ENCODE results near the gene MYLK.

Gene MYLK

DNA sequence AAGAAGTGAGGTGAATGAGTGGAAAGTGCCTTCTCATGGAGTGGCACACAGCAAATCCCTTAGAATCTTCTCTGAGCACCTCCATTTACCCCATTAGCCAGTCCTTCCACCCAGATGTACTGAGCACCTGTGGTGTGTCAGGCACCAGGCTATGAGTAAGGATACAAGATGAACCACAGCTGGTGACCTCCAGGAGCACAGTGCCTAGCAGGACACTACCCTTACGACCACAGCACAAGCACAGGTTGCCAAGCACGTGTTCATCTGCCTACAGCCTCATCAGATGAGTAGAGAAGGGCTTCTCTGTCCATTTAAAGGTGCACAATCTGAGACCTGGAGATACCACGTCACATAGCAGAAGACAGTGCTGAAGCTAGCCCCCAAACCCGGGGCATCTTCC is 6.2 kb downstream of the MYLK start:
- no peak for DNase-seq (ENCODE audit: low read depth)

DNA sequence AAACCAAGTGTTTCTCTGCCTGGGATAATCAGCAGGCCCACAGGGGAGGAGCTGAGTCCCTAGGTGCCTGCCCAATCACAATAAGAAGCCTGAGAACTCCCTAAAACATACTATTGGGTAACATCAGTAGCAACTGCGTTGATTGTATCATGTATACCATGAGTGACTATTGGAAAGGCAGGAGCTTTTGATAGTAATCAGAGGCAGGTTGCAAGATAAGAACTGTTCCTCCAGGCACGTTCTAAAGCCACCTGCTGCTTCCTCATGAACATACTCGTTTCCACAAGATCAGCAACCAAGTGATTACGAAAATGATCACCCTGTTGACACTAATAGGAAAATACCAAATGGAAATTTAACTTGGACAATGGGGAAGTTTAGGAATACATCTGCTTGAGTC is 6.7 kb downstream of the MYLK start:
- no peak for DNase-seq (ENCODE audit: low read depth)

DNA sequence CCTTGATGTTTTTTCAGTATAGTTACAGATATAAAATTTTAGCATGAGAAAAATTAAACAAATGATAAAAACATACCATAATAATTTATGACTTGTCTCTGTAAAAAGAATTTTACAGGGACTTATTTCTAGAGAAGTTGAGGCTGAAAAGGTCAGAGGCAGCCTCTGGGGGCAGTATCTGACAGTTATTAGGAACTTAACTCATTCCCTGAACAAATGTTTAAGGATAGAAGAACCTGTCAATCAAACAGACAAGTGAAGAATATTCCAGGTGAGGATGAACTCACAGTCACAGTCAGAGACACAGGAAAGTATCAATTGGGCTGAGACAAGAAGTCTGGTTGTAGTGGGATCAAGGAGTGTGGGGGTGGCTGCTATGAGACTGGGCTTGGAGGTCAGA is 7.3 kb downstream of the MYLK start:
- DNase-seq (ENCODE audit: low read depth): no peak

DNA sequence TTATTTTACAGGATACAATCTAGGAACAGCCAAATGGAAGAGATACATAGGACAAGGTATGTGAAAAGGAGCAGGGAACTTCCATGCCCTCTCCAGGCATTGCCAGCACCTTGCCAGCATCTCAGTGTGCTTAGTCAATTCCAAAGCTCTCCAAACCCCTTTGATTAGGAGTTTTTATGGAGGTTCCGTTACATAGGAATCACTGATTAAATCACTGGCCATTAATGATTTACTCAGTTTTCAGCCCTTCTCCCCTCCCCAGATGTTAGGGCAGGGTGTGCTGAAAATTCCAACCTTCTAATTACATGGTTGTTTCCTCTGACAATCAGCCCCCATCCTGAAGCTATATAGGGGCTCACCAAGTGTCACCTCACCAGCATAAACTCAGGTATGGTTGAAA is 11.5 kb downstream of the MYLK start:
- no peak for DNase-seq (ENCODE audit: low read depth)

DNA sequence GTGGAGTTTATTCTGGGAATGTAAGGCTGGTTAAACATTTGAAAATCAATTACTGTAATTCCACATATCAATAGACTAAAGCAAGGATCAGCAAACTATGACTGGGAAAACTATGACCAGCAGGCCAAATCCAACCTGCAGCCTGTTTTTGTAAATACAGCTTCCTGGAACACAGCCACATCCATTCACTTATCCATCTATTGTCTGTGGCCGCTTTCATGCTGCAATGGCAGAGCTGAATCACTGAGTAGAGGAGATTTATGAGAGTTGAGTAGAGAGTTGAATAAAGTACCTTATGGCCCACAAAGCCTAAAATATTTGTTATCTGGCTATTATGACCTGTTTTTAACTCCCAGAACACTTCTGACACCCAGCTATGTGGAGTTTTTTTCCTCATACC is 12.2 kb downstream of the MYLK start:
- no peak for DNase-seq (ENCODE audit: low read depth)

DNA sequence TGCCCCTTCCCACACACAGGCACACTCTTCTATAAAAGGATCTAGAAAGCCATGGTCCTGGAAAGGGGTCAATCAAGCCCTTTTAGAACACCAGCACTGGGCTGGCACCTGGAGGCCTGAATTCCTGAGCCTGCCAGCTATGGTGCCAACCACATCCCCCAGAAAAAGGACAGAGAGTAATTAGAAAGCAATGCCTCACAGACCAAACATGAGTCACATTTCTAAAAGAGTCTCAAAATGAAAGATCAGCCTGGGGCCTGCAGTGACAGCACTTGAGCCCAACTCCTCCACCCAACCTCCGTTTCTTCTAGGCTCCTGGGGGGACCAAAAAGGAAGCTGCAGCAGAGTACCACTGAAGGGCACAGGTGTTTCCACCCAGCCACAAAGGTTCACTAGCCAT is 14.1 kb downstream of the MYLK start:
- DNase-seq (ENCODE audit: low read depth): no peak

DNA sequence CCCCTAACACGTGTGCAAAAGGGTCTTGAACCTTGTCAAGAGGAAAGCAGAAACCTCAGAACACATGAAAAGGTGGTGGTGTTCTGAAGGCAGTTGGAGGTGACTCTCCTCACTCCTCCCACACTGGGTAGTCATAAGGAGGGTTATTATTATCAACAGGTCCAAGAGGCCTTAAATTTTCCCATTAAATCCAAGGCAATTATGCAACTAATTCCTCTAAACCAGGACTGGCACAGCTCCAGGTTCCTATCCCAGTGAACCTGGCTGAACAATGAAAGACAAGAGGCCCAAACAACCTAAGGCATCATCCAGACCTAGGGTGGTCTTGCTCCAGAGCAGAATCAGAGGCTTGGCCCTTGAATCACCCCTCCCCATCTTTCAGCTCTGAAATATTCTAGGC is 15.0 kb downstream of the MYLK start:
- DNase-seq (ENCODE audit: low read depth): no peak

DNA sequence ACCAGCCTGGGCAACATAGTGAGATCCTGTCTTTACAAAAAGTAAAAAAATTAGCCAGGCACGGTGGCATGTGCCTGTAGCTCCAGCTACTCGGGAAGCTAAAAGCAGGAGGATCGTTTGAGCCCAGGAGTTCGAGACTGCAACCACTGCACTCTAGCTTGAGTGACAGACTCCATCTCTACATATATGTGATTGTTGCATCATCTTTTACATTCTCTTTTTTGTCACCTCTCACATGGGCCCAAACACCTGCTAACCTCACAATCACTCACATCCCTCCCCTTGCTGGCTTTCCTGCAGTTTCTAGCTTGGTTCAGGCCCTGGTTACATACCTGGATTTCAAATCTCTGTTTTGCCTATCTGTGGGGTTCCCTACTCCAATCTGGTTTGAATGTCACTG is 19.4 kb downstream of the MYLK start:
- no peak for DNase-seq (ENCODE audit: low read depth)

DNA sequence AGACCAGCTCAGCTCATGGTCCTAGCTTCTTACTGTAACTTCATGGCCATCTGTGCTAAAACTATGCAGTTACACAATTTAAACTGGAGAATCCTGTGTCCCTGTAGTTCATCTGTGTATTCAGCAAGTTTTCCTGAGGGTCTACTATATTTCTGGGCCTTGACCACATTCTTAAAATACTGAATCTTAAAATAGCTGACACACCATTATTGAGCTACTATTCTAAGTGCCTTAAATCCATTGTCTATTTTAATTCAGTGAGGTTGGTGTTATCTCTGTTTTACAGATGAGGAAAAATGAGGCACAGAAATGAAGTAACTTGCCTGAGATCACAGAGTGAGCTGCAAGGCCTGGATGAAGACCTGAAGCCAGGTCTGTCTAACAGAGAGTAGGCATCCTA is 22.0 kb downstream of the MYLK start:
- no peak for DNase-seq (ENCODE audit: low read depth)

DNA sequence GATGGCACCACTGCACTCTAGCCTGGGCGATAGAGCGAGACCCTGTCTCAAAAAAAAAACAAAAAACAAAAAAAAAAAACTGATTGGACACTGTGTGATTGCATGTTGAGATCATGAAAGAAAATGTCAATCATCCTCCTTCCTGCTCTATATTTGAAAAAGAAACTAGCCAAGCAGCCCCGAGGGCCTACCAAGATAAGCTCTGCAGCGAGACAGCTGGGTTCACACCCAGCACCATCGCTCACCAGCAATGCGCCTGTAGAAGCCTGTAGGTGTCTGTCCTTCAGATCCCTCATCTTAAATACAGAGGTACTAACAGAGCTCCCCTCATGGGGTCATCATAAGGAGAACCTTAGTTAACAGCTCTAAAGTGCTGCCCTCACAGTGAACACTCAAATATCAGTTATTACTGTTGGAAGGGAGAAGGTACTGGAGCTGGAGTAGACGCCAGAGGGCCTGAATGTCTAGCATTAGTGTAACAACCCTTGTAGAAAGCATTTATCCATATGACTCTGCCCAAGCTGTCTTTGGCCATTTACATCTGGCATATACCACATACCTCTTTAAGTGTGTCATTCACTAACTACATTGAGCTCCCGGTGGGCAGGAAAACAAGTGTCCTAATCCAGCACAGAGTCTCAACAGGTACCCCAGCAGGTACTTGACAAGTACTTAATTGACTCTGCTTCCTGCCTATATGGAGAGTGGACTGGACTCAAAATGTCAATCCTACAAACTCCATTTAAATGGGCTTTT is 22.9 kb downstream of the MYLK start:
- no peak for DNase-seq (ENCODE audit: low read depth)

DNA sequence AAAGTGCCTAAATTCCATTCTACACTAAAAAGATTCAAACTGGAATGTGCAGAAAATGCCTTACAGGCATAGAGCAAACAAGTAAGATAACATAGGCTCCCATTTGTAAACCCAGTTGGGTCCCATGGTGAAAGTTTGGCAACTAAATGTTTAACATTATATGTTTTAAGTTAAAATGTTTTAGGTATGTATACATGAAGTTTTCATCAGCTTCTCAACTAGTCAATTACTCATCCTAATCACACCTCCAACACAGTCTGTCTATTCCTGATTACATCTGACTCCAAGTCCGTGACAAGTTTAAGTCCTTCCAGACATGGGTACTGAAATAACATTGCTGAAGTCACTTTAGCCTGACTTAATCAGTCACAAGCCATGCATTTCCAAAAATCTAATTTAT is 25.0 kb downstream of the MYLK start:
- no peak for DNase-seq (ENCODE audit: low read depth)

DNA sequence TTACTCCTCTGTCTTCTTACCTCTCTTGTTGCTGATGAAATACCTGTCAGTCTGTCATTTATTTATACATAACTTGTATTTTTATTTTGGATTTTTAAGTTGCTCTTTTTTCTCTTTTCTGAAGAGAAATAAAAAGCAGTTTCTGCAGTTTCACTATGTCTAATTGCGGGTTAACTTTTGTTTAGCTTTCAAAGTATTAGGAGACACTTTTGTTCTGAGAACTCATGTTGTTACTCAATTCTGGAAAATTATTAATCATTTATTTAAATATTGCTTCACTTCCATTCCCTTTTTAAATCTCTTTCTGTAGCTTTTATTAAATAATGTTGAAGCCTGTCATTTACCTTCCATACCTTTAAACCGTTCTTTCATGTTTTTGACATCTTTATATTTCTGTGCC is 29.2 kb downstream of the MYLK start:
- DNase-seq (ENCODE audit: low read depth): no peak

DNA sequence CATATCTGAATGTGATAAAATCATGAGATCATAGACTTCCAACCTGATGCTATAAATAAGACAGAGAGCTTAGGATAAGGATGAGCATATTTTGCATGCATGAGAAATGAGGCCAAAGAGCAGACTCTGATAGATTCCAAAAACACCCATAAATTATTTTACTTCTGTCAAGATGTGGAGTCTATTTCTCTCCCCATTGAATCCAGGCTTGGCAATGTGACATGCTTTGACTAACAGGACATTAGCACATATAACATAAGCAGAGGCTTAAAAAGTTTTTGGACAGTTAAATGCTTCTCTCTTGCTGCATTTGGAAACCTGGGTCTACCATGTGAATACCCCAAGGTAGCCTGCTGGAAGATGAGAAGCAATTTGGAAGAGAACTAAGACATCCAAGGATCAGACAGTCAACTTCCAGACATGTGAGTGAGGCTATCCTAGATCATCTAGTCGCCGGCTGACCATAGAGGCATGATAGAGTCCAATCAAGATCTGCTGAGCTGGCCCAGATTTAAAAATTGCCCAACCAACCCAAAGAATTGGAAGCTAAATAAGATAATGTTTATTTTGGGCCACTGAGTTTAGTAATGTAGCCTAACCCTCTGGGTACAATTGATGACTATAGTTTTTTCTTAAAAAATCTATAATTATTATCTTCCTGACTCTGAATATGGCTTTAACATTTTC is 30.3 kb downstream of the MYLK start:
- DNase-seq (ENCODE audit: low read depth): no peak

DNA sequence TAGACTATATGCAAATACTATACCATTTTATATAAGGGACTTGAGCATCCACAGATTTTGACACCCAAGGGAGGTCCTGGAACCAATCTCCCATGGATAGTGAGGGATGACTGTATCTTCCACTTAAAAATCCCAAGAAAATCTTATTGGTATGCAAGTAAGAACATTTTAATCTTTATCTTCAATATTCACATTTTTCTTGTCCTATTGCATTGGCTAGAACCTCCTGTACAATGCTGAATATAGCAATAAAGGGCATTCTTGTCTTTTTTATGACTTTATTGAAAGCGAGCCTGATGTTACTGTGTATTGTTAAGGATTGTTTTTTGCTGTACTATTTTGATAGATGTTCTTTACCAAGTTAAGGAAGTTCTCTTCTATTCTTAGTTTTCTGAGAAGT is 36.9 kb downstream of the MYLK start:
- DNase-seq (ENCODE audit: low read depth): no peak

DNA sequence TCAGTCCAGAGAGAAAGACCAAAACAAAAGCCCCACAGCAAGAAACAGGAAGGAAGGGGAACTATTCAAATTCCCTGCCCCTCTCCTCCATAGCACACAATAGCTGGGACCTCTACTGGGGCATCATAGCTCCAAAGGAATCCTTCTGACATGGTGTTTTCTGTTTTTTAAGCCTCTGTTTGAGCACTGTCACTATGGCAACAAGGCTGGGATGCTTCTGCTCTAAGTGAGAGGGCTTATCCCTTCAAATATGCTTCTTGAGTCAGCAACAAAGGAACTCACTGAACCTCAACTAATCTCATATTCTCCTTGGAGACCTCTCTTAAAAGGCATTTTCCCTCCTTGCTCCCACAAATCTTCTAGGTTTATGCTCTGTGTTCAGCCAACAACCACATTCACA is 40.5 kb downstream of the MYLK start:
- no peak for DNase-seq (ENCODE audit: low read depth)

DNA sequence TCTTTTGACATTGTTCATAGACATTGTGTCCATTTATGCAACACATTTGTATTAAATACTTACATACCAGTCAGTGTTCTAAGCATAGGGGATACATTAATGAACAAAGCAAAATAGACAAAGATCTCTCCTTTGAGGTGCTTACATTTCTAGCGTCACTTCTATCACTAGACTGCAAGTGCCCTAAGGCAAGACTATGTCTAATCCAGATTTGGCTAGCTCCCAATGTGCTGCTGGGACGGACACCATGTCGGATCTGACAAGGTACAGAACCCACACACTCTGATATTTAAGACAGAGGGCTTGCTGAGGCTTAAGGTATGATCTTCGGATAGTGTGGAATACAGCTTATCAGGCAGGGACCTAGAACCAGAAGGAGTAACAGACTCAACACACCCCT is 41.4 kb downstream of the MYLK start:
- DNase-seq (ENCODE audit: low read depth): no peak

DNA sequence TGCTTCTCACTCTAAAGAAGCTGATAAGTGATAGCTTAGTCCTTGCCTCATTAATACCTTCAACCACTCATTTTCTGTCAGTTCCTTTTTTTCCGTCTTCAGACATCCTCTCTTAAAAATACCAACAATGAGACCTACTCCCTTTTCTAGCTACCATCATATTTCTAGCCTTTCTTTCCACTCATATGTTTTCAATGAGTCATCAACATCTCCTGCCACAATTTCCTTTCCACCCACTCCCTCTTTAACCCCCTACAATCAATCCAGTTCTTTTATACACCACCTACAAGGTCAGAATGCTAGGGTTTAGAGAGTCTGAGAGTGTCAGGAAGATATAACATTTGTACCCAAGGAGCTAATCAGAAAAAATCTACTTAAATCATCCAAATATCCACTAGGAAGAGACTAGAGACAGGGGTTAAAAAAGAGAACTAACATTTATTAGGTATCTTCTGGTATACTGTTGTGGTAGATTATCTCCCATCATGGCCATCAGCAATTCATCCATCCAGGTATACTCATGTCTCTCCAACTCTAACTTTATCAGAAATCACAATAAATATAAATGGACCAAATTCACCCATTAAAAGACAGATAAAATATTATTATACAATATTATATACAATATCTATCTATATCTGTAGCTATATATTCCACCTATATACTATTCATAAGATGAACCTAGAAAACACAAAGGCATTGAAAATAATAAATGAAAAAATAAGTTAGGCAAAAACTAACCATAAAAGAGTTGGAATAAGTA is 42.5 kb downstream of the MYLK start:
- no peak for DNase-seq (ENCODE audit: low read depth)

DNA sequence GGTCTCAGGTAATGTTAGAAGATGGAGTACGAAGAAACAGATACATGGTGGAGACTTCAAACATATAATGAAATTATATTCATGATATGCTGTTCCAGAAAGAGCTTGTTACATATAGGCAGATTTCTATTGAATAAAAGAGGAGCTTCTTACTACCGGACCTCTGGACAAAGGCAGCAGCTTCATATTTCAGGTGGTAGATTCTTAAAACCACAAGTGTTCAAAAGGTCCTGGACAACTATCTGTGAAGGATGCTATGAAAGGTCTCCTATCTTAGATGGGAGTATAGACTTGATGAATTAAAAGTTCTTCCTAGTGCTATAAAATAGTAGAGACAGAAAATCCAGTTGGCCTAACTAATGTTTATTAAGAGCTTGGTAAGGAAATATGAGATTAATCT is 43.2 kb downstream of the MYLK start:
- no peak for DNase-seq (ENCODE audit: low read depth)

DNA sequence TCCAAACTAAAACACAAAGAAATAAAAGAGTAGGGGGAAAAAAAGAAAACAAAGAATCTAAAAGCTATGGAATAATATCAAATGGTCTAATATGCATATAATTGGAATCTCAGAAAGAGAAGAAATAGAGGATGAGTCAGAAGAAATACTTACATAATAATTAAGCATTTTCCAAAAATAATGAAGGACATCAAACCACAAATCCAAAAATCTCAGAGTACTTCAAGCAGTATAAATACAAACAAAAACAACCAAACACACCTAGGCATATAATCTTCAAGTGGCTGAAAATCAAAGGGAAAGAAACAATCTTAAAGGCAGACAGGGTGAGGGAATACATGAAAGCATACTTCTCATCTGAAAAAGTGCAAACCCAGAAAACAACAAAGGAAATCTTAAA is 46.3 kb downstream of the MYLK start:
- DNase-seq (ENCODE audit: low read depth): no peak

DNA sequence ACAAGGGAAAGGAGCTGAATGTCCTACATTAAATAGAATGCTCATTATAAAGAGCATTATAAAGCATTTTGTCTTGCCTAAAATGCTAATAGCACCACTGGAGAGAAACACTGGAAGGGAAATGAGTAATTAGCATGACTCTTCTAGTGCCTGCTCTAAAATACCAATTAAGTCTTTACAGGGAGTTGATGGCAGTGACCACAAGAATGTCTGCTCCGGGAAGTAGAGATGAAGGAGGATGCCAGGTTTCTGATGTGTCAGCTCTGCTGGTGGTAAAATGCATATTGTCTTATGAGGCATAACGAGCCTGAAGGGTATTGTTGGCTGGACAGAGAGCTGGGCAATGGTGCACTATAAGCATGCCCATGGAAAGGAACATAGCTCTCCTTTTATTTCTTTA is 49.5 kb downstream of the MYLK start:
- DNase-seq (ENCODE audit: low read depth): no peak

DNA sequence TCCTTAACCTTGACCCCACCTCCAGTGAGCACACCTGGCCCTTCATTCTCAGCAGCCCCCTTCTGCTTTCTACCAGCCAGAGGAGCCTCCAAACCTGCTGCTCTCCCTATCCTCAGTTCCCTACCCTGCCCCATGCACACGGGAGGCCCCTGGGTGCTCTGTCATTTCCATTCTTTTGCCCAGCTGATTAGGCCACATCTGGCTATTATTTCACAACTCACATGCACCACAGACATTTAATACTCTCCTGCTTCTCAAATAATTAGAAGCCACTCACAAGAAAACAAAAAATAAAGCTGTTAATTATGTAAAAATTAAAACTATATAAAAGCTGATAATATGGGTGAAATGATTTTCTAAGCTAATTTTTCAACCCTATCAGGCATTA is 50.7 kb downstream of the MYLK start:
- DNase-seq (ENCODE audit: low read depth): no peak

DNA sequence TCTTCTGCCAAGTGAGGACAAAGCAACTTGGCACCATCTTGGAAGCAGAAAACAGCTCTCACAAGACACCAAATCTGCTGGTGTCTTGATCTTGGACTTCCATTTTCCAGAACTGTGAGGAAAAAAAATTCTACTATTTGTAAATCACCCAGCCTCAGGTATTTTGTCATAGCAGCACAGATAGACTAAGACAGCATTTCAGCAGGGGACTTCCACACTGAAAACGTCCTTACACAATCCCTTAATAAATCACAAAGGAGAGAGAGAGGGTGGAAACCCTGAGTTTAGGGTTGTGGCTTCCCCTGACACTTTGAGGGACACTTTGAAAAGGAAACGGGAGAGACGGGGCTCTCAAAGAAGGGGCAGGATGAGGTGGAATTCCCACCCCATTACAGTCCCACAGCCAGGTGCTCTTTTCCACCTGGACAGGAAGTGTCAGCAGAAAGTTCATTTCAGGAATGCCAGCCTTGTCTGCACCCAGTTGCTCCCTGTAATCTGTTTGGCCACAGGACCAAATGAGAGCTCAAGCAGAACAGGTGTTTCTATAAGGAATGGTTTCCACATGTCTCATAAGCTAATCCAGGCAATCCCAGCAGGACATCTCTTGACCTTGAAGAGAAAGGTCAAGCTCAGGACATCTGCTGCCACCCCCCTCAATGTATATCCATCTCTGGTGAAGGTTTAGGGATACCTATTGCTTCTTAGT is 51.3 kb downstream of the MYLK start:
- no peak for DNase-seq (ENCODE audit: low read depth)

DNA sequence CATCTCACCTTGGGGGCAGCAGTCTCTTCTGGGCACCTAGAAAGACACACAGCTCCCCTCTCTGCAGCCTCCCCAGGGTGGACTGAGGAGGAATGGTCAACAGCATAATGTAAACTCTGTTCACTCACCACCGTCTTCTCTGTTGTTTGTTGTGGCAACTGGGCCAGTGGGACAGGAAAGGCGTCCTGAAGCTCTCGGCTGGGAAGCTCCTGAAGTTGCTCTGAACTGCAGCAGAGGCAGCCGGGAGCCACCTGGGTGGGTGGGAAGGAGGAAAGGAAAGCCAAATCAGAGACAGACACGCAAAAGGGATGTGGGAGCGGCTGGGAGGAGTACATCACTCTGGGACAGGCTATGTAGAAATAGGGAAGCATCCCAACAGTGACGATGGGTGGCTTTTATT is 52.7 kb downstream of the MYLK start:
- DNase-seq (ENCODE audit: low read depth): no peak

Data from stimulated activated CD8-positive, alpha-beta memory T cell treated with anti-CD3 and anti-CD28 coated beads, Interleukin-7, amount 100 ng/mL, for 24 hours (primary cell).